ENCODE results near the gene CRISPLD2. TPM values are rescaled to one million over a fixed set of nuclear protein-coding genes. Genes with fewer than 3 reads are reported as not detected.

The CRISPLD2 gene
- total and polyA plus RNA-seq, 8 donors = 13.8 to 106 (median 24.9) TPM

GRCh38 chr16:84795329-84796053 is 24.3 kb upstream of the CRISPLD2 start:
- Histone ChIP-seq H3K9me3 (no peaks in the 10 kb centered on the region), H3K4me1 (peaks cover 0 to 23% of the 10 kb centered on the region in 2 donors), H3K27me3 (no peaks in the 10 kb centered on the region), H3K27ac (peak overlapping the region; percentile 26 to 61), H3K36me3 (no peaks in the 10 kb centered on the region), H3K4me3 (no peak overlapping the region)
- DNase-seq (peak; percentile 47 to 91 (median 64)), ATAC-seq (peak; percentile 72)
- TF ChIP-seq CTCF (IDR thresholded peaks at IDR 0.05) = no peak
- intact Hi-C loops (cut with DNase I) = no loop called here

GRCh38 chr16:84800158-84800978 is 19.4 kb upstream of the CRISPLD2 start:
- H3K36me3 ChIP-seq = no peaks in the 10 kb centered on the region
- no peaks in the 10 kb centered on the region for H3K27me3 ChIP-seq
- intact Hi-C loops (cut with DNase I) = no loop called here
- H3K9me3 ChIP-seq = no peaks in the 10 kb centered on the region
- no peak for ATAC-seq
- TF ChIP-seq CTCF (IDR thresholded peaks at IDR 0.05) = no peak
- H3K4me3 ChIP-seq = no peak overlapping the region
- DNase-seq = no peak
- H3K4me1 ChIP-seq = peaks cover 0 to 6% of the 10 kb centered on the region in 2 donors
- no peak overlapping the region for H3K27ac ChIP-seq

GRCh38 chr16:84803146-84803545 is 16.6 kb upstream of the CRISPLD2 start:
- intact Hi-C loops (cut with DNase I) = no loop called here
- no peak for DNase-seq
- no peak overlapping the region for H3K4me3 ChIP-seq
- no peaks in the 10 kb centered on the region for H3K36me3 ChIP-seq
- peaks cover 0 to 18% of the 10 kb centered on the region in 2 donors for H3K4me1 ChIP-seq
- no peaks in the 10 kb centered on the region for H3K27me3 ChIP-seq
- no peak overlapping the region for H3K27ac ChIP-seq
- H3K9me3 ChIP-seq = no peaks in the 10 kb centered on the region
- no peak for TF ChIP-seq CTCF (IDR thresholded peaks at IDR 0.05)
- no peak for ATAC-seq

GRCh38 chr16:84804326-84804725 is 15.5 kb upstream of the CRISPLD2 start:
- no peaks in the 10 kb centered on the region for H3K36me3 ChIP-seq
- H3K4me1 ChIP-seq = peaks cover 0 to 29% of the 10 kb centered on the region in 2 donors
- no peak overlapping the region for H3K27ac ChIP-seq
- intact Hi-C loops (cut with DNase I) = no loop called here
- no peak for DNase-seq
- no peak overlapping the region for H3K4me3 ChIP-seq
- no peaks in the 10 kb centered on the region for H3K9me3 ChIP-seq
- no peak for TF ChIP-seq CTCF (IDR thresholded peaks at IDR 0.05)
- ATAC-seq = no peak
- H3K27me3 ChIP-seq = no peaks in the 10 kb centered on the region

GRCh38 chr16:84806256-84806889 is 13.4 kb upstream of the CRISPLD2 start:
- ATAC-seq = peak; percentile 65
- peaks cover 0 to 48% of the 10 kb centered on the region in 2 donors for H3K4me1 ChIP-seq
- intact Hi-C loops (cut with DNase I) = no loop called here
- no peak overlapping the region for H3K4me3 ChIP-seq
- TF ChIP-seq CTCF (IDR thresholded peaks at IDR 0.05) = no peak
- no peaks in the 10 kb centered on the region for H3K9me3 ChIP-seq
- DNase-seq = peak in 2 of 4 donors; percentile 58 to 82
- H3K27me3 ChIP-seq = no peaks in the 10 kb centered on the region
- H3K27ac ChIP-seq = peak overlapping the region in 1 of 2 donors; percentile 85
- no peaks in the 10 kb centered on the region for H3K36me3 ChIP-seq
